GM12873 (cell line): ENCODE measurements around the gene SPATA2.

ENCODE experiments used
- TF ChIP-seq, protein P1 (sequence below): IDR thresholded peaks from 2 replicates; pipeline ENCODE4 v1.5.1; 2012; ENCODE audit warnings: low read depth, mild to moderate bottlenecking, moderate library complexity, low read length, control low read depth; ENCODE audit not compliant: insufficient read depth; ENCODE audit errors: missing control alignments

The SPATA2 gene

GRCh38 chr20:49915380-49916145 lies at the start of gene SPATA2:
TSS of gene SPATA2 (minus strand) at chr20:49915529. CDS start at chr20:49908490, 7,039 bp downstream.
- TF ChIP-seq, protein P1, sequence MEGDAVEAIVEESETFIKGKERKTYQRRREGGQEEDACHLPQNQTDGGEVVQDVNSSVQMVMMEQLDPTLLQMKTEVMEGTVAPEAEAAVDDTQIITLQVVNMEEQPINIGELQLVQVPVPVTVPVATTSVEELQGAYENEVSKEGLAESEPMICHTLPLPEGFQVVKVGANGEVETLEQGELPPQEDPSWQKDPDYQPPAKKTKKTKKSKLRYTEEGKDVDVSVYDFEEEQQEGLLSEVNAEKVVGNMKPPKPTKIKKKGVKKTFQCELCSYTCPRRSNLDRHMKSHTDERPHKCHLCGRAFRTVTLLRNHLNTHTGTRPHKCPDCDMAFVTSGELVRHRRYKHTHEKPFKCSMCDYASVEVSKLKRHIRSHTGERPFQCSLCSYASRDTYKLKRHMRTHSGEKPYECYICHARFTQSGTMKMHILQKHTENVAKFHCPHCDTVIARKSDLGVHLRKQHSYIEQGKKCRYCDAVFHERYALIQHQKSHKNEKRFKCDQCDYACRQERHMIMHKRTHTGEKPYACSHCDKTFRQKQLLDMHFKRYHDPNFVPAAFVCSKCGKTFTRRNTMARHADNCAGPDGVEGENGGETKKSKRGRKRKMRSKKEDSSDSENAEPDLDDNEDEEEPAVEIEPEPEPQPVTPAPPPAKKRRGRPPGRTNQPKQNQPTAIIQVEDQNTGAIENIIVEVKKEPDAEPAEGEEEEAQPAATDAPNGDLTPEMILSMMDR, result no peak

DNA sequence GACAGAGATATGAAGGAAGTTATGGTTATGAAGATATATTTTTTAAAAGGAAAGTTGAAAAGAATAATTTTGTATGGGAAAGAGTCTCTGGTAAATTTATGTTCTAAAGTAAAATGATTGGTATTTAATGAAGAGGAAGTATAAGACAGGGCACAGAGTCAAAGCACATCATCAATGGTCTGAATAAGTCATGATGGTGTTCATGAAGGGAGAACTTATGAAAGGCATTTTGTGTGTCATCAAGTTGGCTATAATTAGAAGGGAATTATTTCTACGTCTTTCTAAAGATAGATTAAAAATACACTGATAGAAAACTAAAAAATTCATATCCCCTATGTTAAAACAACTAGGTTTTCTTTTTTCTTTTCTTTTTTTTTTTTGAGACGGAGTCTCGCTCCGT lies 46.1 kb upstream of the SPATA2 start:
- TF ChIP-seq, protein P1, result no peak

- TF ChIP-seq, protein P1, result peak; percentile 4
Observed at GRCh38 chr20:49957089-49957938, 42.0 kb upstream of the SPATA2 start.

- TF ChIP-seq, protein P1, result no peak
Observed at GRCh38 chr20:49956689-49957088, 41.4 kb upstream of the SPATA2 start.

DNA sequence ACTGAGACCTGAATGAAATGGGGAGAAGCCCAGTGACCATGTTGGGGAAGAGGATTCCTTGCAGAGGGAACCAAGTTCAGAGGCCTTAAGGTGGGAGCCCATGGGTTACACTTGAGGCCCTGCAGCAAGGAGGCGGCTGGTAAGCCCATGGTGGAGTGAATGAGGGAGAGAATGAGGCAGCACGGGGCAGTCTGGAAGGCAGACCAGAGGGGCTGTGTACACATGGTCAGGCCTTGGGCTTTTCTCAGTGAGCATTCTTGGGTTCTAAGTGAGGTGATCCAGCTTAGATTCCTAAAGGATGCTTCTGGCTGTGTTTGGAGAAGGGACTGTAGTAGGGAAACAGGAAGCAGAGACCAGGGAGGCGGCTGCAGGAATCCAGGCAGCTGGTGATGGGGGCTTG lies 39.8 kb upstream of the SPATA2 start:
- TF ChIP-seq, protein P1, result no peak

- TF ChIP-seq, protein P1, result no peak
Observed at GRCh38 chr20:49951151-49951550, 35.8 kb upstream of the SPATA2 start.
